GM12873 (cell line): ENCODE measurements around the gene REXO4.

Source experiments
- CTCF ChIP-seq: IDR thresholded peaks from 2 replicates; pipeline ENCODE4 v1.5.1; 2012; ENCODE audit warnings: low read depth, mild to moderate bottlenecking, moderate library complexity, low read length, control low read depth; ENCODE audit not compliant: insufficient read depth; ENCODE audit errors: missing control alignments

The REXO4 gene

GRCh38 chr9:133436681-133437080 lies 18.9 kb upstream of the REXO4 start:
- TF ChIP-seq CTCF, result no peak

- TF ChIP-seq CTCF, result no peak
These were observed 15.6 kb upstream of the REXO4 start for GRCh38 chr9:133433351-133433843.

- TF ChIP-seq CTCF, result no peak
These were observed 12.4 kb upstream of the REXO4 start for GRCh38 chr9:133430244-133430643.

- TF ChIP-seq CTCF, result peak; percentile 24
These were observed 11.9 kb upstream of the REXO4 start for GRCh38 chr9:133429641-133430161.

GRCh38 chr9:133429214-133429613 lies 11.4 kb upstream of the REXO4 start:
- no peak for TF ChIP-seq CTCF

GRCh38 chr9:133428617-133429101 lies 10.8 kb upstream of the REXO4 start:
- no peak for TF ChIP-seq CTCF

- no peak for TF ChIP-seq CTCF
These were observed 10.0 kb upstream of the REXO4 start for GRCh38 chr9:133427658-133428348.
